SK-N-SH (cell line): ENCODE results near the gene SOX11.

Source experiments
- EP300 ChIP-seq, 2 experiments: IDR thresholded peaks; 2 replicates each; pipeline versions ENCODE4 v1.4.0 to v1.6.1; 2012; ENCODE audit warnings: borderline replicate concordance in 1 of 2, low read depth in 1 of 2, low read length in 1 of 2
- EZH2phosphoT487 ChIP-seq: fragments of 200-600 bp; sonication (generic); IDR thresholded peaks from 2 replicates; pipeline ENCODE4 v1.6.1; 2017; ENCODE audit warnings: low read depth, mixed run types, mild to moderate bottlenecking, antibody characterized with exemption, moderate library complexity, borderline replicate concordance
- POLR2AphosphoS5 ChIP-seq: IDR thresholded peaks from 2 replicates; pipeline ENCODE4 v1.6.1; 2012; ENCODE audit warnings: low read depth, low read length
- RAD21 ChIP-seq: IDR thresholded peaks from 2 replicates; pipeline ENCODE4 v1.6.1; 2012; ENCODE audit warnings: mild to moderate bottlenecking, low read length
- RXRA ChIP-seq: IDR thresholded peaks from 2 replicates; pipeline ENCODE4 v1.4.0; 2012; ENCODE audit warnings: low read depth, mild to moderate bottlenecking, borderline replicate concordance
- TCF12 ChIP-seq: IDR thresholded peaks from 2 replicates; pipeline ENCODE4 v1.4.0; 2012
- TF ChIP-seq, protein P1 (sequence below): fragments of 200-600 bp; sonication (generic); IDR thresholded peaks from 2 replicates; pipeline ENCODE4 v1.6.1; 2017; ENCODE audit warnings: antibody characterized with exemption, mild to moderate bottlenecking, moderate library complexity
- TF ChIP-seq, protein P2 (sequence below): IDR thresholded peaks from 2 replicates; pipeline ENCODE4 v1.6.1; 2012; ENCODE audit warnings: mild to moderate bottlenecking, low read depth, low read length, moderate library complexity
- TF ChIP-seq, protein P3 (sequence below): fragments of 150-350 bp; IDR thresholded peaks from 2 replicates; pipeline ENCODE4 v1.6.1; 2017; ENCODE audit warnings: antibody characterized with exemption, low read length, low read depth, borderline replicate concordance
- TF ChIP-seq, protein P4 (sequence below): IDR thresholded peaks from 2 replicates; pipeline ENCODE4 v1.4.0; 2012; ENCODE audit warnings: low read depth, borderline replicate concordance

DNA sequence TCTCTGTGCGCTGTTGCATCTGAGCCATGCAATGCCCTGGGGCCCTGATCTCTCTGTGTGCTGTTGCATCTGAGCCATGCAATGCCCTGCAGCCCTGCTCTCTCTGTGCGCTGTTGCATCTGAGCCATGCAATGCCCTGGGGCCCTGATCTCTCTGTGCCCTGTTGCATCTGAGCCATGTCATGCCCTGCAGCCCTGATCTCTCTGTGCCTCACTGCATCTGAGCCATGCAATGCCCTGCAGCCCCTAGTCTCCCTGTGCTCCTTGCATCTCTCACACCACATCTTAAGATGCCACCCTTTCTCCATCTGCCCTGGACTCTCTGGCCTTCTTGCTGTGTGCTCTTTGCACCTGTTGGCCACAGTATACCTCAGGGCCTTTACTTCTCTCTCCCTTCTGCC lies 56.2 kb downstream of the SOX11 start:
- TF ChIP-seq, protein P1, sequence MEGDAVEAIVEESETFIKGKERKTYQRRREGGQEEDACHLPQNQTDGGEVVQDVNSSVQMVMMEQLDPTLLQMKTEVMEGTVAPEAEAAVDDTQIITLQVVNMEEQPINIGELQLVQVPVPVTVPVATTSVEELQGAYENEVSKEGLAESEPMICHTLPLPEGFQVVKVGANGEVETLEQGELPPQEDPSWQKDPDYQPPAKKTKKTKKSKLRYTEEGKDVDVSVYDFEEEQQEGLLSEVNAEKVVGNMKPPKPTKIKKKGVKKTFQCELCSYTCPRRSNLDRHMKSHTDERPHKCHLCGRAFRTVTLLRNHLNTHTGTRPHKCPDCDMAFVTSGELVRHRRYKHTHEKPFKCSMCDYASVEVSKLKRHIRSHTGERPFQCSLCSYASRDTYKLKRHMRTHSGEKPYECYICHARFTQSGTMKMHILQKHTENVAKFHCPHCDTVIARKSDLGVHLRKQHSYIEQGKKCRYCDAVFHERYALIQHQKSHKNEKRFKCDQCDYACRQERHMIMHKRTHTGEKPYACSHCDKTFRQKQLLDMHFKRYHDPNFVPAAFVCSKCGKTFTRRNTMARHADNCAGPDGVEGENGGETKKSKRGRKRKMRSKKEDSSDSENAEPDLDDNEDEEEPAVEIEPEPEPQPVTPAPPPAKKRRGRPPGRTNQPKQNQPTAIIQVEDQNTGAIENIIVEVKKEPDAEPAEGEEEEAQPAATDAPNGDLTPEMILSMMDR = no peak
- TF ChIP-seq EZH2phosphoT487 (no peak), POLR2AphosphoS5 (no peak), TCF12 (no peak), EP300 (IDR thresholded peaks at IDR 0.05; ENCODE audit: borderline replicate concordance in 1 of 2, low read depth in 1 of 2, low read length in 1 of 2) (no peak), RAD21 (no peak), RXRA (no peak)
- TF ChIP-seq, protein P2, sequence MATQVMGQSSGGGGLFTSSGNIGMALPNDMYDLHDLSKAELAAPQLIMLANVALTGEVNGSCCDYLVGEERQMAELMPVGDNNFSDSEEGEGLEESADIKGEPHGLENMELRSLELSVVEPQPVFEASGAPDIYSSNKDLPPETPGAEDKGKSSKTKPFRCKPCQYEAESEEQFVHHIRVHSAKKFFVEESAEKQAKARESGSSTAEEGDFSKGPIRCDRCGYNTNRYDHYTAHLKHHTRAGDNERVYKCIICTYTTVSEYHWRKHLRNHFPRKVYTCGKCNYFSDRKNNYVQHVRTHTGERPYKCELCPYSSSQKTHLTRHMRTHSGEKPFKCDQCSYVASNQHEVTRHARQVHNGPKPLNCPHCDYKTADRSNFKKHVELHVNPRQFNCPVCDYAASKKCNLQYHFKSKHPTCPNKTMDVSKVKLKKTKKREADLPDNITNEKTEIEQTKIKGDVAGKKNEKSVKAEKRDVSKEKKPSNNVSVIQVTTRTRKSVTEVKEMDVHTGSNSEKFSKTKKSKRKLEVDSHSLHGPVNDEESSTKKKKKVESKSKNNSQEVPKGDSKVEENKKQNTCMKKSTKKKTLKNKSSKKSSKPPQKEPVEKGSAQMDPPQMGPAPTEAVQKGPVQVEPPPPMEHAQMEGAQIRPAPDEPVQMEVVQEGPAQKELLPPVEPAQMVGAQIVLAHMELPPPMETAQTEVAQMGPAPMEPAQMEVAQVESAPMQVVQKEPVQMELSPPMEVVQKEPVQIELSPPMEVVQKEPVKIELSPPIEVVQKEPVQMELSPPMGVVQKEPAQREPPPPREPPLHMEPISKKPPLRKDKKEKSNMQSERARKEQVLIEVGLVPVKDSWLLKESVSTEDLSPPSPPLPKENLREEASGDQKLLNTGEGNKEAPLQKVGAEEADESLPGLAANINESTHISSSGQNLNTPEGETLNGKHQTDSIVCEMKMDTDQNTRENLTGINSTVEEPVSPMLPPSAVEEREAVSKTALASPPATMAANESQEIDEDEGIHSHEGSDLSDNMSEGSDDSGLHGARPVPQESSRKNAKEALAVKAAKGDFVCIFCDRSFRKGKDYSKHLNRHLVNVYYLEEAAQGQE = no peak
- TF ChIP-seq, protein P3, sequence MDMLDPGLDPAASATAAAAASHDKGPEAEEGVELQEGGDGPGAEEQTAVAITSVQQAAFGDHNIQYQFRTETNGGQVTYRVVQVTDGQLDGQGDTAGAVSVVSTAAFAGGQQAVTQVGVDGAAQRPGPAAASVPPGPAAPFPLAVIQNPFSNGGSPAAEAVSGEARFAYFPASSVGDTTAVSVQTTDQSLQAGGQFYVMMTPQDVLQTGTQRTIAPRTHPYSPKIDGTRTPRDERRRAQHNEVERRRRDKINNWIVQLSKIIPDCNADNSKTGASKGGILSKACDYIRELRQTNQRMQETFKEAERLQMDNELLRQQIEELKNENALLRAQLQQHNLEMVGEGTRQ = no peak
- TF ChIP-seq, protein P4, sequence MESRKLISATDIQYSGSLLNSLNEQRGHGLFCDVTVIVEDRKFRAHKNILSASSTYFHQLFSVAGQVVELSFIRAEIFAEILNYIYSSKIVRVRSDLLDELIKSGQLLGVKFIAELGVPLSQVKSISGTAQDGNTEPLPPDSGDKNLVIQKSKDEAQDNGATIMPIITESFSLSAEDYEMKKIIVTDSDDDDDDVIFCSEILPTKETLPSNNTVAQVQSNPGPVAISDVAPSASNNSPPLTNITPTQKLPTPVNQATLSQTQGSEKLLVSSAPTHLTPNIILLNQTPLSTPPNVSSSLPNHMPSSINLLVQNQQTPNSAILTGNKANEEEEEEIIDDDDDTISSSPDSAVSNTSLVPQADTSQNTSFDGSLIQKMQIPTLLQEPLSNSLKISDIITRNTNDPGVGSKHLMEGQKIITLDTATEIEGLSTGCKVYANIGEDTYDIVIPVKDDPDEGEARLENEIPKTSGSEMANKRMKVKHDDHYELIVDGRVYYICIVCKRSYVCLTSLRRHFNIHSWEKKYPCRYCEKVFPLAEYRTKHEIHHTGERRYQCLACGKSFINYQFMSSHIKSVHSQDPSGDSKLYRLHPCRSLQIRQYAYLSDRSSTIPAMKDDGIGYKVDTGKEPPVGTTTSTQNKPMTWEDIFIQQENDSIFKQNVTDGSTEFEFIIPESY = no peak
